Forelimb muscle (tissue), 1 donor: Measurements from ENCODE around the gene MYOM1. TPM values are rescaled to one million over a fixed set of nuclear protein-coding genes. Genes with fewer than 3 reads are reported as not detected.

Experiments
- DNase-seq: peaks from one replicate; pipeline ENCODE4 v3.0.0-alpha.2; 2013; ENCODE audit warnings: low read depth
- polyA plus RNA-seq: library from polyadenylated mRNA; unstranded; fragments of 120-200 nt; gene quantifications from one replicate; pipeline ENCODE4 v1.2.1, GENCODE V29; 2013; ENCODE audit not compliant: insufficient read length

MYOM1 gene
- polyA plus RNA-seq = 731 TPM

DNA sequence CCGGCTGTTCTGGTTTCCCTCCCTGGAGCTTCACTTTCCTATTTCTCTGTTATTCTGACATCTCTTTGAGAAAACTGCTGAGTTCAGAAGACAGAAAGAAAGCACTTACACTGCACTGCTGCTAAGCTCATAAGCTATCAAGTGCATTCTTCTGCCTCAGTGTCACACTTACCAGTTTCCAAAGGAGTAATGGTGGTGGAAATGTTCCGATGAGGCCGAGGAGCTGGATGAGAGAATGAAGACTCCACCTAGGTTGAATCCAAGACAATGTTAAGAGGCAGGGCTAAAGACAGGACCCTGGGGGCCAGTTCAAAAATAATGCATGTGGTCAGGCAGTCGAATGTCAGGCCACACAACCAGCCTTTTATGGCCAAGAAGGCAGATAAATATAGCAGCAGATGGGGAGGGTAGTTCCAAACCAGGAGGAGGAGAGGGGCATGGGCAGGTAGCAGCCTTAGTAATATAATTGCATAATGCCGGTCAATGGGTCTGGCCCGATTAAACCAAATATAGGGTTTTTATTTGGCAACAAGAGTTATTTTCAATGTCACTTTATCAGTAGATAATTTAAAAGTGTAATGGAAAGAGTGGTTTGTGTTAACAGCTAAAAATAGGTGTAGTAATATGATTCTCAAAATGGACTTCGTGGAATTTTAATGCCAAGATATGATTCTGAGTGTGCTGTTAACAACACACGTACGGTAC lies at the start of gene MYOM1:
Gene MYOM1, minus strand, starts transcription at position 338 of the 705 bp plus-strand sequence. CDS start 4,745 bp downstream, outside the sequence.
- no peak for DNase-seq

DNA sequence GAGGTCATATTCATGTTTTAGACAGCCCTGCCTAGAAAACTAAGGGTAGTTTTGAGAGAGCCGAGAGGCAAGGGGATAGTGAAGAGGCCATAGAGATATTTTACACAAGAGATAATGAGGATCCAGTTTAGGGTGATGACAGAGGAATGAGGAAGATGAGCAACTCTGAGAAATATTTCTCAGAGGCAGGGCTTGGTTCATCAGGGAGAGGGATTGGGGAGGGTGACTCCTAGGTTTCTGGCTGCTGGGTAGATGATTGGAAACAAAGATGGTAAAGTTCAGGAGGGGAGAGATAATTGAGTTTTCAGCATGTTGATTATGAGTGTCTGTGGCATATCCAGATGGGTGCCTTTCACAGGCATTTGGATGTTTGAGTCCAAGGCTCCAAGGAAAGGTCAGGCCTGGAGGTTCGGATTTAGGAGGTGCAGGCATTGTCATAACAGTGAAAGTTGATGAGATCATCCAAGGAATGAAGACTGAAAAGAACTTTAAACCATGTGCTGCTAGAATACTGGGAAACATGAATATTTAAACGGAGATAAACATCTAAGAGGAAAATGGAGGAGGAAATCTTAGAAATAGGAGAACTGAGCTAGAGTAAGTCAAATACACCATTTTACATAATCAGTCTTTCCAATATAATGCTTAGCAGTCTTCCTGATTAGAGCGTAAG lies 49.6 kb upstream of the MYOM1 start:
- no peak for DNase-seq

DNA sequence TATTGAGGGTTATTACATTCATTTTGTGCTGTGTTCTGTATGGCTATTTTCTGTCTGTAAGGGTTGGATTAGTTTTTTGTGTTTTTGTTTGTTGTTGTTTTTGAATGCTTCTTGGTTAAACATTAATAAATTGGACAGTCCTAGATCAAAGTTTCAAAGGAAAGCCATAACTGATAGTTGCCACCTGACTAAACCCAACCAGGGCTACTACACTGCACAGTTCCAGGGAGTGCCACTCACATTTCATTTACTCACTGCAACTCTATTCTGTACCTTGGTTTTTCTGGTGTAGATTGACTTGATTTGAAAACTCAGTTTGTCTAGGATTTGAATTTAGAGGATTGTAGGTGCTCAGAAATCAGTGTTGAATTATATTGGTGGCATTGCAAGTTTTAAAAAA lies 48.5 kb upstream of the MYOM1 start:
- no peak for DNase-seq

DNA sequence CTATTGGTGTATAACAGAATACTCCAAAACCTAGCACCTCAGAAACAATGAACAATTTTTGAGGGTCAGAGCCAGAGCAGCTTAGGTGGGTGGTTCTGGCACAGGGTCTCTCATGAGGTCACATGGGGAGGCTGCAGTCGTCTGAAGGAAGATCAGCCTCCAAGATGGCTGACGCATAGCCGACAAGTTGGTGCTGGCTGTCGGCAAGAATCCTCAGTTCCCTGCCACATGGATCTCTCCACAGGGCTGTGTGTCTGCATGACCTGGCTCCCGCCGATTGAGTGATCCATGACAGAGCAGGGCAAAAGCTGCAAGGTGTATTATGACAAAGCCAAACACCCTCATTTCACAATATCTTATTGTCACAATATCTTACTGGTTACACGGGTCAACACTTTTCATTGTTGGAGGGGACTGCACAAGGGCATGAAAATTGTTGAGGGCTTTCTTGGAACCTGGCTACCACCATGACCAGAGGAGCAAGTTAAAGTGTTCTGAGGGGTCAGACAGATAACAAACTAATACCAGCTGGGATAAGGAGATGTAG lies 46.4 kb upstream of the MYOM1 start:
- no peak for DNase-seq

DNA sequence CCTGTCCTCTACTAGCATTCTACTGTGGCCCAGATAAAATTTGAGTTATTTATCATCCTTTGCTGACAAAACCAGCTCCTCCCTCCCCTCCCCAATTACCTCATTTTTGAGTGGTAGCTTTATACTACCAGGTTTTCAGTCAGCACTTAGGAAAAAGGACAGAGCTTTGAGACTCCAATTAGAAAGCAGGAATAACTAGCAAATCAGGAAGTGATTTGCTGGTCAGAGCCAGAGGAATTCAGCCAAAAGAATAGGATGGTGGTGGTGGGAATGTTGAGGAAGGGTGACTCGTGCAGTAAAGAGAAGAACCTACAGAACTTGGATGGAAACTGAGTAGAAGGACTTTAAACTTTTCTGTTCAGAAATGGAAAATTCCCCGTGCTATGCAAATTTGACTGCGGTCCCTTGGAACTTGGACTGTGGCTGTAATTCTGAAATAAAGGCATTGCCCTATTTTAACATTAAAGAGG lies 45.8 kb upstream of the MYOM1 start:
- no peak for DNase-seq

DNA sequence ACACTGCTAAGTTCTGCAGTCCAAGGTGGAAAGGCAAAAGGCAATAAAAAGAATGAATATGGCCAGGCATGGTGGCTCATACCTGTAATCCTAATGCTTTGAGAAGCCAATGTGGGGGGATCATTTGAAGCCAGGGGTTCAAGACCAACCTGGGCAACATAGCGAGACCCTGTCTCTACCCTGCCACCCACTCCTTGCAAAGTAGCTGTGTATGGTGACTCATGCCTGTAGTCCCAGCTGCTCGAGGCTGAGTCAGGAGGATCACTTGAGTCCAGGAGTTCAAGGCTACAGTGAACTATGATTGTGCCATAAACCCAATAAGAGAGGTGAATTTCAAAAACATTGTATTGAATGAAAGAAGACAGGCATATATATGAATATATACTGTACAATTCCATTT lies 44.6 kb upstream of the MYOM1 start:
- DNase-seq = no peak

DNA sequence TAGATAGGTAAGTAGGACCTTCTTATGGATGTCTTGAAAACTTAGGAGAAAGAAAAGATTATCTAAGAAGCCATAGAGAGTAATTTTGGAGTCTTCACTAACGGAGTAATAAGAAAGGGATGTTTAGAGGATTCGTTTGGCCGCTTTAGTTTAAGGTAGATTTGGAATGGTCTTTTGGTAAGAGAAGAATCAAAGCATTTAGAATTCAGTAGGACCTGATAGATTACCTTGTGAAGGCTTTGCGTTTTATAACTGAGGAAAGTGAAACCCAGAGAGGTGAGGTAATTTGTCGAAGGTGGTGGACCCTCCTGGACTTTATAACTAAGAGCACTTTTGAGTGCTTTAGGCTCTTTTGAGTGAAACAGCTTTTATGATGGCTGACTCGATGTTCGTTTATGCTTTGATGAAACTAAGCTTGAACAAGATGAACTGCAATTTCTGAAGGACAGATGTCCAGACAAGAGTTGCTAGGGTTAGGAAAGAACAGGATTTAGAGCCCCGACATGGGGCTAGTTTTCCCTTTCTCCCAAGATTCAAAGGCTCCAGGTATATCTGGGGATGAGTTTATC lies 43.4 kb upstream of the MYOM1 start:
- no peak for DNase-seq

DNA sequence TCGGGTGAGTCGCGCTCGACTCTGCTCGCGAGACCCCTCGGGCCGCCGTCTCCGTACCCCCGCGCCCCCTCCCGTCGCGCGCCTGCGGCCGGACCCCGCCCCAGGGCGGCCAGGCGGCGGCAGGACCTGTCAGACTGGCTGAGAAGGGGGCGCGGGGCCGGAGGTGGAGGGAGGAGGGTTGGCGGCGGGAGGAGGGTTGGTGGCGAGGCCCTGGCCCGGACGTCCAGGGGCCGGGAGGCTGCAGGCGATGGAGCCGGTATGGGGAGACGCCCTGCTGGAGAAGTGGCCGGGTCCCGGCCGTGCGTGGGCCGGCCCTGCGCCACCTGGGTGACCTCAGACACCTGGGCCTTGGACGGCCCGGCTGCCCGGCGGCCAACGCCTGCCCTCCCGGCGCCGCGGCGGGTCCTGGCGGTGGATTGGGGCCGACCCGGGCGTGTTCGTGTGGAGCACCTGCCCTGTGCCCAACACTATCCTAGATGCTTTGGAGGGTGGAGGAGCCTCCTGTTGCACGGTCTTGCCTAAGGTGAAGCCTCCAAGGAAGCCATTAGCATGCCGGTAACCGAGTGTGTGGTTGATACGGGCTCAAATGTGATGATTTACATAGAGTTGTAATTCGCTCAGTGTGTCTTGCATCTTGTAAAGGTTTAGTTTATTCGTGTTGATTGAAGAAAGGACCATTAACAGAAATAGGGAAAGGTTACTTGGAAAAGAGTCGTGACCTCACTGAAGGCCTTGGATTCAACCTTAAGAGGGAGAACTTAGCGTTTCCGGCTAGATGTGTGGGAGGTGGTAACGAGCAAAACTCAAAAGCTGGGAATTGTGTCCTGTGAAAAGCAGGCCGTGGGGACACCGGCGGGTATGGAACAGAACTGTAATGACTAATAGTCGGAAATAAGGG lies 42.7 kb upstream of the MYOM1 start:
- no peak for DNase-seq

DNA sequence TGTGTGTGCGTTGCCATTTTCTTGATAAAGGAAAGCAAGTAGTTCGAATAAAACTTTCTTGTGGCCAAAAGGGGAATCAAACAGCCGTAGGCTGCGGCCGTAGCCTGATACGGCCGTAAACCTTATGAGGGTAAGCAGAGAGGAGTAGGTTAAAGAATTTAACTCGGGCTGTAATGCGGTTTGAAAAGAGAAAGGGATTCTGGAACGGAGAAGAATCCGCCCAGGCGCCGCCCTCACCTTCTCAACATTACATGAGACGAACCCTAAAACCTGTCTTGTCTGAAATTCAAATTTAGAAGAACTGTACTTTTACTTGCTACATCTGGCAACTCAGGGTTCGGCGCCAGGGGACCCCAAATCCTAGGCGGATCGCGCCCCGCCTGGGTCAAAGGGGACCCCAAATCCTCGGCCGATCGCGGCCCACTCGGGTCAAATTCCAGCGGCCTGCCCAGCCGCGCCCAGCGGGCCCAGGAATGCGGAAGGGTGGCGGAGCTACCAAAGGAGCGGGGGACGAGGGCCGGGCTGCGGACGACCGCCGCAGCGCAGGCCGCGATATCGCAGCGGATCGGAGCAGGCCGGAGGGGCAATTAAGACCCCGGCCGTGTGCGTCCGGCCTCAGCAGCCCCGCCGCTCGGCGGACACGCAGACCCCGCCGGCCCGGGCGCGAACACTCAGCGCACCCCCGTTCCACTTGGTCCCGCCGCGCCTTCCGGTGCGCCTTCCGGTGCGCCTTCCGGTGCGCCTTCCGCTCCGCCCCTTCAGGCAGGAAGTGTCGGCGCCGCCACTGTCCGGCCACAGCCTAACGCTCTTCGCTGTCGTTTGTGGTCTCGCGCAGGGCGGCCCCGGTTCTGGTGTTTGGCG lies 41.8 kb upstream of the MYOM1 start, which contains the start of gene MYL12B:
Gene MYL12B, plus strand, starts transcription at position 761 of the 861 bp plus-strand sequence. CDS start 10,766 bp downstream, outside the sequence.
- no peak for DNase-seq

DNA sequence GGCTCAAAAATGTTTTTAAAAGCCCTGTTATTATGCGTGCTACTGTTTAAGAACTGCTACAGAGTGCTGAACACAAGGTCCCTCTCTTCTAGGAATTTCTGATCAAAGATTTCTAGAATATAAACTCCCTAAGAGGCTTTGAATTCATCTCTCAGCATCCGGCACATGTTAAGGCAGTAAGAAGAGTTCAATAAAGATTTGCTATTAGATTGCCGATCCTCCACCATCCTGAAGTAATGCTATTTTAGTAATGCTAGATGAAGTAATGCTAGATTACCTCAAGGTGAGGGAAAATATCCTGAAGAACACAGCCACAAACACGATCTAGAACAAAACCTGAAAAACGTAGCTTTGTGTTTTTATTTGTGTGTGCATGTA lies 41.2 kb upstream of the MYOM1 start:
- no peak for DNase-seq

DNA sequence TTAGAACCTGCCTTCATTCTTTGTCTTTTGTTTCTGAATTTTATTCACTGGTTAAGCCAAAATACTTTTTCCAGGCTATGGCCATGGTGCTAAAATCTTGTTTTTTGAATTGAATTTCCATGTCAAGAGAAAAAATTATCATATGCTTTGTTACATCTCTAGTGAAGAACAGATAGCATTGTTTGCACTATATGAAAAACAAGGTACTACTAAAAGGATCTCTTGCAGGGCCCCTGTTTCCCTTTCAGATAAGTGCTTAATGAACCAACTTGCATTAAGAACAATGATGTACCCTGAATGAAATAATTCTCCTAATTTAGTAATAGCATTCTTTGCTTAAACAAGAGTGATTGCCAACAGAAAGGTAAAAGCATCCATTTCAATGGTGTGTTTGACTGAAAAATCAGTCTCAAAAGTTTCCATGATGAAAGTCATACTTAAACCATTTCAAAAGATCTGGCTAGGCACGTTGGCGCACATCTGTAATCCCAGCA lies 37.9 kb upstream of the MYOM1 start:
- DNase-seq = no peak

DNA sequence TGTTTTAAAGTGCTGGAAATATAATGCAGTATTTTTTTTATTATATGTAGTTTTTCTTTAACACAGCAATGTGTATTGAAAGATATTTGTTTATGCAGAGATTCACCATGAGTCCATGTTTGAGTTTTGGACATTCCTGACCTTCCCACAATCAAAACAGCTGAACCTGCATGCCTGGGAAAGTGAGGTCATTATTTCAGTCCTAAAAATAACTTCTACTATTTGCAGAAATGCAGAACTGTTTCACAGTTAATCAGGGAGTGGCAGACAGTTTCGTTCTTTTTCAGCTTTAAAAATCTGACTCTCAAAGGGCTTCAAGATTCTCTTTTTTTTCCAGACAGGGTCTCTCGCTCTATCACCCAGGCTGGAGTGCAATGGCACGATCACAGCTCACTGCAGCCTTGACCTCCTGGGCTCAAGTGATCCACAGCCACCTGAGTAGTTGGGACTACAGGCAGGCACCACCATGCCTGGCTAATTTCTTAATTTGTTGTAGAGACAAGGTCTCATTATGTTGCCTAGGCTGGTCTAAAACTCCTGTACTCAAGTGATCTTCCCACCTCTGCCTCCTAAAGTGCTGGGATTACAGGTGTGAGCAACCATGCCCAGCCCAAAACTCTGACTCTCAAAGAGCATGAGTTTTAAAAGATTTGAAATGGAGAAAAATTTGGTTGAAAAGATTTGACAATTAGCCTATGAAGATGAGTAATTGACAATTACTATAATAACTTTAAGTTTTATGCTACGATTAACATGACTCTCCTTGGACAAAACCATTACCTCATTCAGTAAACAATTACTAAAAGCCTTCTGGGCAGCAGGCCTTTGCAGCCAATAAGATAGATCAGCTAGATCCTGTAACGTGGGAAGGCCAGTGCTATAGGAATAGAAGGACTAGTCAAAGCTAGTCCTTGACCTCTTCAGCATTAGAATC lies 37.2 kb upstream of the MYOM1 start:
- no peak for DNase-seq

DNA sequence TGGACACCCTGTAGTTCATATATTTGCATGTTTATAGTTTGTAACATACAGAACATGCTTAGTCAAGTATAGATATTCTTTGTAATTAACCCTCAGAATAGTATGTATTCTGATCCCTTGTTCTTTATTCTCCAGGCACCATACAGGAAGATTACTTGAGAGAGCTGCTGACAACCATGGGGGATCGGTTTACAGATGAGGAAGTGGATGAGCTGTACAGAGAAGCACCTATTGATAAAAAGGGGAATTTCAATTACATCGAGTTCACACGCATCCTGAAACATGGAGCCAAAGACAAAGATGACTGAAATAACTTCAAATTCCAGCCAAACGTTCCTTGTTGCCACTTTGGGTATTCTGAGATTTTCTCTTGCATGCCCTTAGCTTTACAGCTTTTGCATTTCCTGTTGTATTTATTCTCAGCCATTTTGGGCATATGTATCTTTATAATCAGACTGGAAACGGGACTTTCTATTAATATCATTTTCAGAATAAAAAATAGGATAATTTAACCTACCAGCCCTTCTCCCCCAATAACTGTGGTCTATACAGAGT lies 35.9 kb upstream of the MYOM1 start:
- DNase-seq = no peak

DNA sequence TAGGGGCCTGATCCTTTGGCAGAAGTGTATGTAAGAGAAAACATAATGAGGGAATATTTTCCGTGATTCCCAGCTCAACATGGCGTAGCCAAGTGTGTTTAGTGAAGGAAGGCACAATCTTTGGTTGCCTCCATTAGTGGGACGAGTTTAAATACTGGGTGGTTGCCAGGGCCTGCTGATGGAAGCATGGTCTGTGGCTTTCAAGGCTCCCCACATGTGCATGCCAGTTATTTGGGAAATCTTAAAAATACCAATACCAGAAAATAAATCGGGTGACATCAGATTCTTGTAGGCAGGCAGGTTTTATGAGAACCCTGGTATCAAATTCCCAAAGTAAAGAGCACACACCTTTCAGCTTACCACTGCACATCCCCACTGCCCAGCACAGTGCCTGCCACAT lies 35.0 kb upstream of the MYOM1 start:
- no peak for DNase-seq

DNA sequence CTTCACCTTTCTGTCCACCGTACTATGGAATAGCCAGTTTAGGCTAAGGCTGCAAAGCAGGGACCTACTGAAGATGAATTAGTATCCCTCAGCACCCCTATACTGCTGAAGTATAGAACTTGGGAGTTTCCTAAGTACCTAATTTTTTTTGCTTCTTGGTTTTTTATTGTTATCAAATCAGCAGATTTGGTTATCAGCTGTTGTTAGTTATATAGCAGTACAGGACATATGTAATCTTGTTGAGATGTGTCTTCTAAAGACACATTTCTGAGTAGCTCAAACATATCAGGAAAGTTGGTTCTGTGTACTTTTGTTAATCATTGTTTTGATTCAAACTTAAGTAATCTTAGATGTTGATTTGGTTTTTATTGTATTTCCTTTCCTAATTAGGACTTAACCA lies 33.1 kb upstream of the MYOM1 start:
- DNase-seq = no peak

DNA sequence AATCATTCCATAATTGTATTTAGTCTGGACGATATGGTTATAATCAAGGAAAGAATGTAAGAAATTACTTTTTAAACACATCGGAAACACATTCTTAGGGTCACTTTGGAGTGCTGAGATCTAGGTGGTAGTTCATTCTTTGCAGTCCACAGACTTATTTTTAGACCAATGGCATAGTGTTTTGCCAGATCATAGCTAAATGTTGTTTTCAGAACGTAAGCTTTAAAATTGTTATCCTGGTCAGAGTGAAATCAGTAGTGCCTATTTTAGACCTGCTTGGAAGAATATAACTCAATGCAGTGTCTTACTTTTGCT lies 32.2 kb upstream of the MYOM1 start:
- DNase-seq = no peak

DNA sequence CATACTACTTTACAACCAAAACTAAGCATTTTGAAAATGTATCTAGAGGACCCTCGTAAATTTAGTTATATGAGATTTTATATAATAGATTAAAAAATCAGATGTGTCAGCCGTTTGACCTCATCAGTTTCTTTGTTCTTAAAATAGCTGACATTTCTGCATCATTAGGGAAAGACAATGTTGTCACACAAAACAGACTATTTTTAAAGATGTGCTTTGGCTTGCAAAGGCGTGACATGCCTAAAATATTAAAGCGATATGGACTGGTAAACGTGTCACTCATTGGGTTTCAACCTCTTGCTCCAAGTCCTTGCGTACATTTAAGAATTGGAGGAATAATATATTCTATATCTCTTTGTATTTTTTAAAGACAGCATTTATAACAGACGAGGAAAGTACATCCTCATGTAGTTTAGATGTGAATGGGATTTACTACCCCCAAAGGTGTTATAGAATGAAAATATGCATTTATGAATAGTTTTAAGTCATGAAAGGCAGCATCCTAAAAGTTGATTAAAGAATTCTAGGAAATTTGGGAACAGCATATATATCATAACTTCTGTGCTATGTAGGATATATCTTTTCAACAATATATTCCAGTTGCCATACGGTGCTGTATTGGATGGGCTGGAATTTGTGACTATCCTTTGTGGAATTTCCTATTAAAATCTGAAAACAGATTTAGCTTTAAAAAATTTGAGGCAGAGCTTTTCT lies 31.6 kb upstream of the MYOM1 start:
- no peak for DNase-seq
